NK-92 treated with Interleukin-12 subunit alpha and Interleukin-12 subunit beta, amount 100 ng/mL, for 24 hours (cell line): ENCODE measurements around the gene RAD51B.

Experiments used
- DNase-seq: peaks from one replicate; lab custom pipeline; 2025; lab: John Stamatoyannopoulos, UW

The RAD51B gene

DNA sequence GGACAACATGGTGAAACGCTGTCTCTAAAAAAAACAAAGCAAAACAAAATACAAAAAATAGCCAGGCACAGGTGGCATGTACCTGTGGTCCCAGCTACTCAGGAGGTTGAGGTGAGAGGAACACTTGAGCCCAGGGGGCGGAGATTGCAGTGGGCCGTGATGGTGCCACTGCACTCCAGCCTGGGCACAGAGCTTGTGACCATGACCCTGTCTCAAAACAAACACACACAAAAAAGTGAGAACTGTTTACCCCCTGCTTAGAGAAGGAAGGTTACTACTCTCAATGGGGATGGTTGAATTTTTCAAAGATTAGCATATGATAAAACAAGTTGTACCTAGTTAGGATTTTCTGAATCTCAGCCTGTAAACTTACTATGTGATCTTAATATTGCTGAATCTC lies 905.3 kb downstream of the RAD51B start:
- DNase-seq = no peak

- DNase-seq = no peak
Measured at GRCh38 chr14:68726093-68726695, 906.6 kb downstream of the RAD51B start.

DNA sequence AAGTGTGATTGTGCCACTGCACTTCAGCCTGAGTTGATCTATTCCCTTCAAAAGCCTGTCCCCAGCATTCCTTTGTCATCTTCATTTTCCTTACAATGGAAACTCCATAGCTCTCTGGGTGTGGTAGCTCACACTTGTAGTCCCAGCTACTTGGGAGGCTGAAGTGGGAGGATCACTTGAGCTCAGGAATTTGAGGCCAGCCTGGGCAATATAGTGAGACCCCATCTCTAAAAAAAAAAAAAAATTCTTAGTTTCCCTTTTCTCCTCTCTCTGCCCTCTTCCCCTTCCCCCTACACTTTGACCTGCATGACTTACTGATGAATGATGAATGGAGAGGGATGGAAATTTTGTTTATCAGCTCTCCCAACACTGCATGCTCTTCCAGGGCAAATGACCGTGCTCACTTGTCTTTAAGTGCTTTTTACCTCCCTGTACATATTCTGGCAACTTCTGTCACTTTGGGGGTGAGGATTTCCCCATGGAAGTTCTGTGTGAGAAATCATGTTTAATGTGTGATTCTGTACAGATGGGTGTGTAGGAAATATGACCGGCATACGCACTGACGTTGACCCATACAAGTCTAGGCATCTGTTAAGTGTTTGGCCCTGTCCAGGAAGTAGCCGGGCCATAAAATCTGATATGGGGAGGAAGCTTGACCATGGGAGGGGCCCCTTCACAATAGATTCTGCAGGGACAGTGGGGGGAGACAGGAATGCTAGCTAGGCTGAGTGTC lies 907.9 kb downstream of the RAD51B start:
- no peak for DNase-seq

DNA sequence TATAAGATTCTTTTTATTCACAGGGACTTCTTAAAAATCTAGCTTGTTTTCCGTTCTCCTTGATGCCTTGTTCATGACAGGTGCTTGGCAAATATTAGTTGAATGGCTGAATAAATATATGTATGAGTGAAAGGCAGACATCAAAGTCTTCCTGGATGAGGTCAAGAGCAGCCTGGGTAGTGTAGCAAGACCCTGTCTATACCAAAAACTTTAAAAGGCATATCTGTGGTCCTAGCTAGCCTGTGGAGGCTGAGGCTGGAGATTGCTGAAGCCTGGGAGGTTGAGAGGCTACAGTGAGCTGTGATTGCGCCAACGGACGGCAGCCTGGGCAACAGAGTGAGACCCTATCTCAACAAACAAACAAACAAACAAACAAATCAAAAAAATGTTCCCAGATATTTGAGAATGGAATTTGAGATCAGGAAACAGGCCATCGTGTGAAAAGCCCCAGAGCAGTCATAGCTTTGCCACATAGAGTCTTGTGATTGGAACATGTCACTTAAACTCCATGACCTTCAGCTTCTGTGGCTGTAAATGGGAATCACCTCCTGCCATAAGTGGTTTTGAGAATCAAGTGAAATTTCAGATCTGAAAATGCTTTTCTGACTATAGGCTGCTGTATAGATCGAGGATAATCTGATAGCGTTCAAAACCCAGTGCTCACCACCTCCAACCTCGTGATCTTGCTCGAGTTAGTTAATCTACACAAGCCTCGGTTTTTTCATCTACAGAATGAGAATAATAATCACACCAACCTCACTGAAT lies 908.9 kb downstream of the RAD51B start:
- no peak for DNase-seq

DNA sequence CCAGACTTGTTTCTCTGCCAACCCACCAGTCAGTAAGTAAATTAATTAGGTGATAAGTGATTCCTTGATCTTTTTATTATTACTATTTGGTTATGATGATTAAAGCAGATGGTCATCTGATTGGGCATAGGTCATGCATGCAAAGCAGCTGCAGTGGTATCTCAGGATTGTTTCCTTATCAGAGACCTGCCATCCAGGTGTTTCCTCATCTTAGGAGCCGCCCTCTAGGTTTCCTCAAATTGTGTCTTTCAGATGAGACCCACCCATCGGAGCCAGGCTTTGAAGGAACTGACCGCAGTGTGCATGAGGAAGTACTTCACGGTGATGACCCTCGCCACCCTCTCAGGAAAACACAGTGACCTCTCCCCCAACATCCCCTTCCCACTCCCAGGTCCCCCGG lies 910.0 kb downstream of the RAD51B start:
- DNase-seq = no peak

GRCh38 chr14:68730348-68730747 lies 910.8 kb downstream of the RAD51B start:
- DNase-seq = no peak

DNA sequence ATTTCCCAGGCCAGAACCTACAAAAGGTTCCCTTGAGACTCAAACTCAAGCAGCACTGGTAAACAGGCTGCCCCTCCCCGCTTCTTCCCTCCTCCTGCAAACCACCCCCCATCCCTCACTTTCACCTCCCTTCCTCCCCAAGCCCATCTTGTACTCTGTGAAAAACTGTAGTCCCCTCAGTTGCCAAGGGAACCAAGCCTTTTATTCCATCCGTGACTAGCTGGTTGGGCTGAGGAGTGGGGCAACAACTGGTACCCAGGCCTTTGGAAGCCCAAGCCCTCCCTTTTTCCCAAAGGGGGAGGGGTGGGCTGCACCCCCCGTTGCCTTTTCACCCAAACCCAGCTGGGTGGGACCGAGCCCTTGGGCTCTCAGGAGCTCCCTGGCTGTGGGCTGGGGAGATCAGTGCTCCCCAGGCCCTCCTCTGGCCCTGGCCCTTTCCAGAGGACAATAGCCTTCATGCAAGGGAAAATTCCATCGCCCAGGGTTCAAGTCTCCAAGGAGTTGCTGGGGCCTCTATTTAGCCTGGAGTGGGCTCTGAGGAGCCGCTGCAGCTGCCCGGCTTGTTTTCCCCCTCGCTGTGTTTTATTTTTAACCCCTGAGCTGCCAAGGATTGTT lies 911.3 kb downstream of the RAD51B start:
- DNase-seq = no peak

DNA sequence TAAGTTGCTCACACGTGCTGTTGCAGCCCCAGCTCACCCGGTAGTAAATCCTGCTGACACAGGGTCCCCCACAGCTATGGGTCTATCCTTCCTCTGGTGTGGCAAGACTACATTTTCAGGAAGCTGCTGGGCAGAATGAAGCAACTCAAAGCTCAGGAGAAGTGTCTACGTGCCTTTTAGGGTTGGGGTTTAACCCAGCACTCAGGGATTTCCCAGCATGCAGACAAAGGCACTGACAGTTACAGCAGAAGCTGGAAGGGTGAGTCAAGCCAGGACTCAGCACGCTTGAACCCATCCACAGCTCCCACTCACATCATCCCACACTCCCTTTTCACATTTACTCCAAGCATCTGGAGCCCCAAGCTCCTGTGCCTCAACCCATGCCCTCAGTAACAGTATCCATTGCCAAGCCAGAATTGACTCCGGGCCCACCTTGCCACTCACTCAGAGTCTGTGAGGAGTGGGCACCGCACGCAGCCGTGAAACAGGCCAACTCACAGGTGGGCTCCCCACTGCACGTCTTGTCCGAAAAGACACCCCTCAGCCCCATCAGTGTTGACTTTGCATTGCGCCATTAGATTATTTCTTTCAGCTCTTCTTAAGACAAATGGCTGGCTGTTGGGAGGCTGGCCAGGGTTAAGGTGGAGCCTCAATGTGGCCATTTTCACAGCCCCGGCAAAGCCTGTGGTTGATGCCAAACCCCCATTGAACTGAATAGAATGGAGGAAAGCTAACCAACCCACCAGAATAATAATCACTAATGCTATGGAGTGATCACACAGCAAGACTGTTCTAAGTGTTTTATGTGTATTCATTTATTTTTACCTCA lies 913.7 kb downstream of the RAD51B start:
- peak; percentile 23 for DNase-seq

DNA sequence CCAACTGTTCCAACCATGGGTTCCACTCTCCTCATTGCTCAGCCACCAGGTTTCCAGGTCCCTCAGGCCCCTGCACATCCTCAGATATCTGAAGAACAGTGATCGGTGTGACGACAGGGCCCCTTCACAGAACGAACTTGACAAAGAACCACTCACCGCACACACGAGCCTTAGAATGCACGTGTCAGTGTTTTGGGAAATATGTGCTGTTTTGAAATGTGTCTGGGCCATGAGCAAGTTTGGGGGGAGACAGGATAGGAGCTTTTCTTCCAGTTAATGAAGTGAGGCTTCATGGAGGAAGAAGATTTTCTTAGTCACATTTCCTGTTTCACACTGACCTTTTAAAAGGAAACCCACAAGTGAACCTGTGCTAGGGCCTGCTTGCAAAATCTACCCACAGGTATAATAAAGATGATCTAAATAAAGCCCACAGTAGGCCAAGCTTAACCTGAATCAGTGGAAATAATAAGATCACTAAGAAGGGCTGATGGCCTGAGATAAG lies 914.7 kb downstream of the RAD51B start:
- DNase-seq = peak; percentile 67

- no peak for DNase-seq
Measured at GRCh38 chr14:68735856-68736255, 916.3 kb downstream of the RAD51B start.

DNA sequence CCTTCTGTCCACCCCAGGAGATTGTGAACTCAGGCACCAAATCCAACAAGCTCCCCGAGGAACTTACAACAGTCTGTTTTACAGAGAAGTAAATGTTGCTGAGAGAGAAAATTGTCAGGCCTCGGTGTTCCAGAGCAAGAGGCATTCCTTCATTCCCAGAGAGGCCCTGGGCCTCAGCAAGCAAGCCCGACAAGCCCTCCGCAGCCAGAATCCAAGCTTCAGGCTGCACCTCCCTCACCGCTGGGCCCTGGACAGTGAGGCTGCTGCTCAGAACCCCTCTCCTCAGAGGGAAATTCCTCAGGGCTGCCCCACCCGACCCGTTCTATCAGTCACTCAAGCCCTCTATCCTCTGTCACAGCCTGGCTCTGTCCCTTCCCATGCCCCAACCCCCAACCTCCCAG lies 916.9 kb downstream of the RAD51B start:
- DNase-seq = no peak

DNA sequence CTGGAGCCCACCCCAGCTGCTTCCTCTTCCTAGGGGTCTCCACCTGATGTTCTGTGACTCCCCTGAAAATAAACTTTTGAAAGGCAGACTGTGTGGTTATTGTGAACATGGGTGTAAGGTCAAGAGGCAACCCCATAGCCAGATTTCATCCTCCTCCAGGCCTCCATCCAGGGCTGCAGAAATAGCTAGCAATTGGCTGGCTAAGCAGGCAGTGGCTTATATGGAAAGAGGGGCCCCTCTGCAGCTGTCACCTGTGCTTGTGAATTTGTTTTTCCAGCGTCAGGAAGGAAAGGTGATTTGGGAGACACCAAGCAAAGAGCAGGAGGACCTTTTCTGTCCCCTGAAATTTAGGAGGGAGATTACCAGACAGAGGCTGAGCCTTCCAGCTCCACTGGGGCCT lies 917.5 kb downstream of the RAD51B start:
- DNase-seq = no peak

DNA sequence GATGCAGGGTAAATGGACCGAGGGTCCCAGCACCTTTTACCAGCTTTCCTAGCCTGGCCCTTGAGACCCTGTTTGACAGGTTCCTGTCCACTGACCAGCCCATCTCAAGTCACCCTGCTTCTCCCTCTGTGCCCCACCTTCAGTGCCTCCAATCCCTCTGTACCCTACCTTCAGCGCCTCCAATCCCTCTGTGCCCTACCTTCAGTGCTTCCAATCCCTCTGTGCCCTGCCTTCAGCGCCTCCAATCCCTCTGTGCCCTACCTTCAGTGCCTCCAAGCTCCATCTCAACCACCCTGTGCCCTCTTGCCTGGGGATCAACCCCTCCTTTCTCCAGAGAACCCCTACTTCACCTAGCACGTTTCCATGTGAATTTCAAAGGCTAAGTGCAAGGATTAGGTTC lies 919.0 kb downstream of the RAD51B start:
- no peak for DNase-seq

DNA sequence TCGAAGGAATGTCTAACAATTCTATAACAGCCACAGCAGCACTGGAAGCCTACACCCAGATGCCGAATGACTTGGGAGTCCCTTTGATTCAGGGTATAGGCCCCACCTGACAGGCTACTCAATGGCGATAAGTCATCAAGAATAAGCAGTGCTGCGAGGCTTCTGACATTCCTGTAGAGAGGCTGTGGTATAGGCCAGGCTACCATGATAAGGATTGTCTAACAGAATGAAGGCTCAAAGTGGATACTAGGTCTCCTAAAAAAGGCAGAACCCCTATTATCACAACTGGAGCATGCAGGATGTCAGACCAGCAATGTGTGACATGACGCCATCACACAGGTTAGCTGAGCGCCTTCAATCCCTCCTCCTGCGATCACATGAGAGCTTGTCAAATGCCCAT lies 920.1 kb downstream of the RAD51B start:
- no peak for DNase-seq

DNA sequence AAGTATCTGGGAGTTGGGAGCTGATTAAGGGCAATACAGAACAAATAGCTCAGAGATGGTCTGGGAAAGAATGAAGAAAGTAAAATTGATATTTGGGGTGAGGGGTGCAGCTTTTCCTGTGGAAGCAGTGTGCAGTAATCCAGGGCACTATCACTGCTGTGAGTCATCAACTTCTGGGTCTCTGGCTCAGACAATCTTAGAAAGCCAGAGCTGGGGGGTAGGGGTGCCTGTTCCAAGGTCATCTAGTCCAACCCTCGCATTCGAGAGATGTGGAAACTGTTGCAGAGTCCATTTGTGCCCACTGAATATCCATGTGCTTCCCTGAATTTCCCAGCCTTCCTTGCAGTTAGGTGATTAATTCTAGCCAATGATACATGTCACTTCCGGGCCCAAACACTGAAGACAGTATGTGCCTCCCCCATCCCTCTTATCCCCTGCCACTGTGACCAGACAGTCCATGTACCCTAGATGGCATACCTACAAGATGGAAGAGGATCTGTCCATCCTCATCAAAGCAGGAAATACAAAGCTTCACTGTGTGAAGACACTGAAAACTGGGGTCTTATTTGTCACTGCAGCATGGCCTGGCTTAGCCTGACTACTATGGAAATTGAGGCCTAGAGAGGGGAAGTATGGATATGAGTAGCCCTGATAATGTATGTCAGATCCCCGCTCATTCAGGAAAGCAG lies 921.4 kb downstream of the RAD51B start:
- DNase-seq = no peak

DNA sequence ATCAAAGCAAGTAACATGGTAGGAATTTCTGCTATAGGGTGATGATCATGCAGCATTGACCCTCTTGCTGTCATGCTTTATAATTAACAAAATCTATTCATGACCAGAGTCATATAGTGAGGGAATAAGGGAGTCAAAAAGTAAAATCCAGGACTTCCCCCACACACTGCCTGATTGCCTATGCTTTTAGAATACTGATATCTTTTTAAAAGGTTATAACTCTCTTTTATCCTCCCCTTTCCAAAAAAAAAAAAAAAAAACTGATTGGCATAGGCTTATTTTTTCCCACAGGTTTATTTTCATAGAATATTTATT lies 921.9 kb downstream of the RAD51B start:
- DNase-seq = no peak

DNA sequence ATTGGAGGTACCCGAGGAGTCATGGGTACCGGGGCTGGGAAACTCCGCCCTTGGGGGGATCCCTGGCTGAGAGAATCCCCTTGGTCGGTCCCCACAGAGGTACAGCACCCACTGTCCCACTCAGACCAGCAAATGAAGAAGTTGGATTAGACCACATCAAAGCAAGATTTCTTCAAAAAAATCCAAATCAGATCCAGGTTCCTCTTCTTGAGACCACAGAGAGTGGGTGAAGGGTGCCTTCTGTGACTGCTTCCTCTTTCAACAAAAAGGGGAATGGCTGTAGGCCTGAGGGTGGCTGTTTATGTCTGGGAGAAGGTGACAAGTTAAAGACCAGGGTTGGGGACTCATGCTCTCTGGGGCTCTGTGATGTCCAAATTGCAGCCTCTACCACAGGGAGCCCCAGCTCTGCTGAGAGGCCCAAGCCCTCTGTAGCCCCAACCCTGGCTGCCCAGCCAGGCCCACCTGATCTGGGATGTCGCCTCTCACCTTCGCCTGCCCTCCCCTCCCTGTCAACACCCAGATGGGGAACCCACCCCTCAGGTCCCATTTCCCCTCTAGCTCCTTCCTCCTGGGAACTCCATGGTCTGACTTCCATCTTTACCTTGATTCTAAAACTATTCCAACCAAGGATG lies 922.4 kb downstream of the RAD51B start:
- DNase-seq = no peak

- no peak for DNase-seq
Measured at GRCh38 chr14:68744613-68745012, 925.0 kb downstream of the RAD51B start.

- no peak for DNase-seq
Measured at GRCh38 chr14:68747393-68747792, 927.8 kb downstream of the RAD51B start.

DNA sequence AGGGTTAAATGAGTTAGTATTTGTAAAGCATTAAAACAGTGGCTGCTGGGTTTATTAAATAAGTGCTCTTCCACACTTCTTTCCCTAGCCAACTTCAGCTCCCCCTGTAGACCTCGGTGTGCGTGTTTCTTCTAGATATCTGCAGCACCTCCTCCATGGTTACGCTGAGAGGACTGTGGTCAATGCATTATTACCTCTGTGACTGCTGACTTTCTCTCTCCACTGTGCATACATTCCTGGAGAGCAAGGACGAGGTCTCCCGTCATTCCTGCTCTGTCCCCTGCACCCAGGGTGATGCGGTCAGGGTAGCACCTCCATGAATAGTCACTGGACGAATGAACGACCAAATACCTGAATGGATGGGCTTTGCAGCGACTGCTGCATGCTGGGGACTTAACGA lies 928.7 kb downstream of the RAD51B start:
- DNase-seq = no peak

- no peak for DNase-seq
Measured at GRCh38 chr14:68748691-68749090, 929.1 kb downstream of the RAD51B start.
